GM23248 (cell line): ENCODE data around the gene OMP.

Experiments
- EZH2 ChIP-seq: fragments of 200-600 bp; sonication (generic); IDR thresholded peaks from 2 replicates; pipeline ENCODE4 v1.6.1; 2018; ENCODE audit warnings: antibody characterized with exemption, mild to moderate bottlenecking; ENCODE audit not compliant: insufficient read depth, poor library complexity, severe bottlenecking
- EZH2phosphoT487 ChIP-seq: fragments of 200-600 bp; sonication (generic); IDR thresholded peaks from 2 replicates; pipeline ENCODE4 v1.6.1; 2018; ENCODE audit warnings: antibody characterized with exemption, moderate library complexity, mild to moderate bottlenecking, low read depth; ENCODE audit not compliant: insufficient read depth

DNA sequence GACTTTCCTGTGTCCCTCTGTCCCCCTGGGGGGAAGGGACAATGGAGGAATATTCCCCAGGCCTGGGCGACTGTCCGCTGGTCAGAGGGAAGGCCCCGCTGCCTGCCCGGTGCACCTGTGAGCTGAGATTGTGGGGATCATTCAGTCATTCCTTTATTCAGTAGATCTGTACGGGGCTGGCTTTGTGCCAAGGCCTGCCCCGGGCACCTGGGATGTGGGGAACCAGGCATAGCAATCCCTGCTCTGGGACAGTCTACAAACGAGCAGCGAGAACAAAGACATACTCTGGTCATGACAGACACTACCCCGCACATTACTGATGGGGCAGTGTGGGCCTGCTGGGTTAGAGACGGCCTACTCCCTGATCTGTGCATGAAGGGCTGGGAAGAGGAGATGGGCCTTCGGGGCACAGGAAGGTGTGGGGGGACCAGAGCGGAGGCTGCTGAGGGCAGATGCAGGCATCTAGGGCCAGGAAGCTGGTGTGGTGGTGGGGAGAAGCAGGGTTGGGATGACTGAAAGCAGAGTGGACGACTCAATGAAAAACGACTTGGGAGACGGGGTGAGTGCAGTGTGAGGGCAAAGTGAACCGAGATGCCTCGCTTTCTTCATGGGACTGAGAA, 23.6 kb downstream of the OMP start:
- no peak for TF ChIP-seq EZH2
- TF ChIP-seq EZH2phosphoT487, result no peak
